Measurements from ENCODE around the gene ZNF576.

GRCh38 chr19:43638995-43639518 lies 42.7 kb downstream of the ZNF576 start:
- no peak for TF ChIP-seq CTCF (IDR thresholded peaks at IDR 0.05; ENCODE audit: insufficient read depth, low read length)
- no peak for TF ChIP-seq SPI1 (IDR thresholded peaks at IDR 0.05; ENCODE audit: borderline replicate concordance, low read depth)
- no peak for TF ChIP-seq POLR2AphosphoS5 (IDR thresholded peaks at IDR 0.05; ENCODE audit: low read depth)
- TF ChIP-seq GABPA (IDR thresholded peaks at IDR 0.05; ENCODE audit: low read depth), result no peak
